Measurements from ENCODE around the gene TMEM263.

- no peak for TF ChIP-seq CTCF (IDR thresholded peaks at IDR 0.05 in 4 of 5, conservative IDR thresholded peaks at IDR 0.05 in 1 of 5)
- TF ChIP-seq POLR2A (IDR thresholded peaks at IDR 0.05), result no peak
These were observed 22.5 kb downstream of the TMEM263 start for GRCh38 chr12:106978035-106978800.

Data from gastrocnemius medialis (tissue), 4 donors.